ENCODE data around the gene STRBP.
"Not testable (repeated sequence)": the region's sequence is repeated elsewhere in the genome, so short reads cannot be mapped to it uniquely, and the experiment has no call there.

STRBP gene

DNA sequence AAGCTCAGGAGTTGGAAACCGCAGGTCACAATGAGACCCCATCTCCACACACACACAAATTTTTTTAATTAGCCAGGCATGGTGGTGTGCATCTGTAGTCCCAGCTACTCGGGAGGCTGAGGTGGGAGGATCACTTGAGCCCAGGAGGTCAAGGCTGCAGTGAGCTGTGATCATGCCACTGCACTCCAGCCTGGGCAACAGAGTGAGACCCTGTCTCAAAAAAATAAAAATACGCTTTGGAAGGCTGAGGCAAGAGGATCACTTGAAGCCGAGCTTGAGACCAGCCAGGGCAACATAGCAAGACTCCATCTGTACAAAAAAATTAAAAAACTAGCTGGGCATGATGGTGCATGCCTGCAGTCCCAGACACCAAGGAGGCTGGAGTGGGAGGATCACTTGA, 19.2 kb downstream of the STRBP start:
- not testable (repeated sequence) for DNase-seq (ENCODE audit: low read depth)

DNA sequence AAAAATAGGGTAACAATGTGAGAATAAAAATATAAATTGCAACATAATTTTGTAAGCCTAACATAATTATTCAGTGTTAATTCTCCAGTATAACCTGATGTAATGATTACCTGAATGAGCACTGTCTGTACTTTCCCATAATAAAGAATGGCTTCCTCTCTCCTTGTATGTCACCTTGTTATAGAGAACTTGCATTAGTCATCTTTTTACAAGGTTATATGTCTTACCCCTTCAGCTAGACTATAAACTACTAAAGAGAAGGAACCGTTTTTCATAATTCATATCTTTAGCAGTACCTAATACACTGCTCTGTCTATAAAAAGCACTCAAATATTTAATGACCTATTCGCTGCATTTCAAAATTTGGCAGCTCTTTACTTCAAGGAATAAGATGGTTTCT, 19.8 kb downstream of the STRBP start:
- no peak for DNase-seq (ENCODE audit: low read depth)

DNA sequence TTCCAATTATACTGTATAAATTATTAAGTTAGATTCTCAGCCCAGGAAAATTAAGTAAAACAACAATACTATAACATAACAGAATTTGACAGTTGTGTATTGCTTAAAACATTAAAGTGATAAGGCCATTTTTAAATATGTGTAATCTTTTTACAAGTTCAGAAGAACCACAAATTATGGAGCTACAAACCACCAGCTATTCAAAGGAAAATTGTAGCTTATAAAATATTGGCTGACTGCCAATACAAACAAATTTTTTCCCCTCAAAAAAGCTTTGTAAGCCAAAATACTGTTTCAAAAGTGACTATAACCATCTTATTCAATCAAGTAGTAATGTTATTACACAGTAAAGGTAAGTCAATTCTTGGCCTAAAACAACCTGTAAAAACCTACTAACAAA, 21.9 kb downstream of the STRBP start:
- DNase-seq (ENCODE audit: low read depth): no peak

DNA sequence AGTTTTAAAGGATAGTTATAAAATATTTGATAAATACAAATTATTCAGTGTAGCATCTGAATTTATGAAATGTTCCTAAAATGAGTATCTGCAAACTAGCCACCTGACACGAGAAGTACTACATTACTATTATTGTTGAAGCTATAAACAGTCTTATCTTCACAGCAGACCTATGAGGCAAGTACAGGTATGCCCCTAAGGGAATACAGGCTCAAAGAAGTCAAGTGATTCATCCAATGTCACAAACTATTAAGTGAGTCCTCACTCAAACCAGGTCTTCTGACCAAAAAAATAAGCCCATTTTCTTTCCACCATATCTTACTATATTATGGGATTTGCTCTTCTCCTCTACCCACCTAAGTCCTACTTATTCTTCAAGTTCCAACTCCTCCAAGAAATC, 28.7 kb downstream of the STRBP start:
- no peak for DNase-seq (ENCODE audit: low read depth)

DNA sequence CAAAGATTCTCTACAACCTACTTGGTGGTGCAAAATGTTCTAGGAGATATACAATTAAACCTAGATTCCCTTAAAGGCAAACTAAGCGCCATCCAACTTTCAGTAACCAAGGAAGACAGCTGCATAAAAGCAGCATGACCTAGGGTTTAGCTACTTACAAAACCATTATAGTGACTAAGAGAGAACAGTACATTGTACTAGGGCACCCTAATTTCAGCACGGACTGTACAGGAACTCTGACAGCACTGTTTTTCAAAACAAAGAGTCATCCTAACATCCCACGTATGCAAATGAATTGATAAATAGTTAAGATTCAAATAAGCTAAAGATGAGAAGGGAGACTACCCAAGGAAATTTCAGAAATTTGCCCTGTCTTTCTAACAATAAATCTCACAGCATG, 30.0 kb downstream of the STRBP start:
- no peak for DNase-seq (ENCODE audit: low read depth)

DNA sequence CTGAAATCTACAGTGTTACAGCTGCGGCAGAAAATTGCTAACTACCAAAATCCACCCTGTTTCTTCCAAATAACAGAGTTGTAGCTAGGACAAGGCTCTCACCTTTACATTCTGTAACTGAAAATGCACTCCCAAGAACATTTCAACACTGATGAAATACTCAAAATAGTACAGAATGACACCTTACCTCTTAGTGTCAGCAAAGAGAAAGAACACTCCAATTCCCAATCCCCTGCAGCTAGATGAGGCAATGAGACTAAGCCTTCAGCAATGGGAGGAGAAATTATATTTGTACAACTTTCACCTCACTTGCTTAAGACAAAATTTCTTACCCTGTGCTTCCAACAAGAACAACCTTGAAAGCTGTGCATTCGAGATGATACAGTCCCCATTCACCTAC, 31.2 kb downstream of the STRBP start:
- no peak for DNase-seq (ENCODE audit: low read depth)

DNA sequence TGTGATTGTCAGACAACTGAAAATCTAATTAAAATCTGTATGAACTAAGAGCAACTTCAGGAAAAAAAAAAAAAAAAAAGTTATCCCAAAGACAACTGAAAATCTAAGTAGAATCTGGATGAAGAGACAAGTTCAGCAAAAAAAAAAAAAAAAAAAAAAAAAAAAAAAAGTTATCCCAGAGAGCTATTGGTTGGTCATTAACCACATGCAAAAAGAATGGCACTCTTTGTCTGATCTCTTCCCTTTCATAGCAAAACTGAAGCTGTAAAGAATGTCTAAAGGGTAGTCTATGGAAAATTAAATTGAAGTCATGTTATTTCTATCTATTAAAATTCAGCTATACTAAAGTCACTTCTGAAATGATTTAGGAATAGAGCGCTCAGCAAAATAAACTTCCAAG, 32.9 kb downstream of the STRBP start:
- DNase-seq (ENCODE audit: low read depth): no peak

DNA sequence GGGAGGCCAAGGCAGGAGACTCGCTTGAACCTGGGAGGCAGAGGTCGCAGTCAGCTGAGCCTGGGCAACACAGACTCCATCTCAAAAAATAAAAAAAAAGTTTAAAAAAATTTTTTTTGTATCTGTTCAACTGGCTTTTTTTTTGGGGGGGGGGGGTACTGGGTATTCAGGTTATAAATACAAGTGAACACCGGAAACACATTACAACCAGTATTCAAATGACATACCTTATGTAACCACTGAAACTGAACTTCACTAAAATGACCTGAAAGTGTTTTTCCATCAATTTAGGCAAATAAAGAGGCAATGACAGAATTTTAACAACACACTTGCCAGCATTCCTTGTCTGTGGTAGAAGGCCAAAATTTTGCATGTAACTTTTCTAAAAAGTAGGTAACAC, 33.5 kb downstream of the STRBP start:
- DNase-seq (ENCODE audit: low read depth): no peak

DNA sequence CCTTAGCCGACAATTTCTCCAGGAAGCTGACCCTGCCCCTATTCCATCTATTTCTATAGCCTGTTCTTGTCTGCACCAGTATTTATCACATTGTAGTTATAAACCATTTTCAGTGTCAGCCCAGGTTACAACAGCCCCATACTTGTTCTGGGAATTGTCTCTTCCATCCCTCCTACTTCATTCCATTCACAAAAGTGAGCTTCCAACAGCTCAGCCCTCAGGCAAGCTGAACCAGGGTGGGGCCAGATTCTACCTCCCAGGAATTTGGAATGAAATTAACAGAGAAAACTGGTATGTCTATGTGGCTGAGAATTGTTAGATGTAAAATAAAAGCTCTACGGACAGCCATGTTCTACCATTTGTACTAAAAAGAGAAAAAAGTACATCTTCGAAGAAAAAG, 36.1 kb downstream of the STRBP start:
- no peak for DNase-seq (ENCODE audit: low read depth)

DNA sequence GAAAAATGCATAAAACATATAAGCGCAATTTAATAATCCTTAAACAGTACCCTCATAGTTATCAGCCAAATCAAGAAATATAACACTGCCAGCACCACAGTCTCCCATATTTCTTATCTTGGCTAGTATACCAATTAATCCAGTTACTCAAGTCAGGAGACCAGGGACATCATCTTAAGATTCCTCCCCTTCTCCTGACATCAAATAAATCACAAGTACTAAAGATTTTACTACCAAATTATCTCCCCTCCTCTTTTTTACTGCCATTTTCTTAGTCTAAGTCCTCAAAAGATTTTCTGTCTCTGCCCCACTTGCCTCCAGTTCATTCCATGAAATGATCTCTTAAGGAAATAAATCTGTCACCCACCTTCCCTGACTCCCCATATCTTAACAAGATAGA, 37.0 kb downstream of the STRBP start:
- DNase-seq (ENCODE audit: low read depth): no peak

DNA sequence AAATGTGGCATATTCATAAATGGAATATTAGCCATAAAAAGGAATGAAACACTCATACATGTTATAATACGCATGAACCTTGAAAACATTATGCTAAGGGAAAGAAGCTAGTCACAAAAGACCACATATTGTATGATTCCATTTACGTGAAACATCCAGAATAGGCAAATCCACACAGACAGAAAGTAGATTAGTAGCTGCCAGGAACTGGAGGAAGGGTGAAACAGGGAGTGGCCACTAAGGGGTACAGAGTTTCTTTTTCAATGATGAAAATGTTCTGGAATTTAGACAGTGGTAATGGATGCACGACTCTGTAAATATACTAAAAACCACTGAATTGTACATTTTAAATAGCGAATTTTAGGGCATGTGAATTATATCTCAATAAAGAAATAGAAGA, 39.4 kb downstream of the STRBP start:
- DNase-seq (ENCODE audit: low read depth): no peak

DNA sequence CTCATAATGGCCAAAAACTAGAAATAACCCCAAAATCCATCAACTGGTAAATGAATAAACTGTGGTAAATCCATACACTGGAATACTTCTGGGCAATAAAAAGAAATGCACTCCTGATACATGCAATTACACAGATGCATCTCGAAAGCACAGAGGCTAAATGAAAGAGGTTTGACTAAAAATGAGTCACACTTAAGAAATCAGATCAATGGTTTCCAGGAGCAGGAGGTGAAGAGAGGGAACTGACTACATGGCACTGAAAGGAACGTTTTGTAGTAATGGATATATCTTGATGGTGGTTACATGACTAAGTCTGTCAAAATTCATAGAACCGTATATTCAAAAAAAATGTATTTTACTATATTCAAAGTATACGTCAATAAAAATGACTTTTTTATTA, 42.4 kb downstream of the STRBP start:
- DNase-seq (ENCODE audit: low read depth): no peak

DNA sequence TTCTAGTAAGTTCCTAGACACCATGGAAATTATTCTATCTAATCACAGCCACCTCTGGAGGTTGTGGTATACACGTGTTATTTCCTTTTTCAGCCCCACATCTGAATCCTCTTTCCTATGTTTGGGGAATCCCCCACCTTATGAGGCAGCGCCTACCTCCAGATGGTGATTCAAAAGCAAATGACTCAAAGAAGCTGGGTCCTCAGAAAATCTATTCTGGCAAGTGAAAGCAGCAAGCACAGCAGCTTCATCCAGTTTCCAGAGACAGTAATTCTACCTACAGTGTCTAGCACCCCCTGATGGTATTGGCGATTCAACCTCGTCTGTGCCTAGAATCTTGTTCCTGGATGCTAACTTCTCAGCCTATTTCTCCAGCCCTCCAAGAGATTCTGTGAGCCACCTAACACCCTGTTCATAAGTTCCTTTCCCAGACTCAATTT, 43.0 kb downstream of the STRBP start:
- DNase-seq (ENCODE audit: low read depth): no peak

DNA sequence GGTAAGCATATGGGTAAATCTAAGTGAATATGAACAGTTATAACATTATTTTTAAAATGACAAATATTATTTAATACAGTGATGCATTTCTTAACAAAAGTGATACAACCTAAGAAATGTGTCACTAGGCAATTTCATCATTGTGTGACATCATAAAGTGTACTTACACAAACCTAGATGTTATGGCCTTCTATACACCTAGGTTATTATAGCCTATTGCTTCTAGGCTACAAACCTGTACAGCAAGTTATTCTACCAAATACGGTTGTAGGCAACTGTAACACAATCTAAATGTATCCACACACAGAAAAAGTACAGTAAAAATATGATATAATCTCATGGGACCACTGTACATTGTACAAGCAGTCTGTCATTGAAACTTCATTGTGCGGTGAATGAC, 48.3 kb downstream of the STRBP start:
- no peak for DNase-seq (ENCODE audit: low read depth)

DNA sequence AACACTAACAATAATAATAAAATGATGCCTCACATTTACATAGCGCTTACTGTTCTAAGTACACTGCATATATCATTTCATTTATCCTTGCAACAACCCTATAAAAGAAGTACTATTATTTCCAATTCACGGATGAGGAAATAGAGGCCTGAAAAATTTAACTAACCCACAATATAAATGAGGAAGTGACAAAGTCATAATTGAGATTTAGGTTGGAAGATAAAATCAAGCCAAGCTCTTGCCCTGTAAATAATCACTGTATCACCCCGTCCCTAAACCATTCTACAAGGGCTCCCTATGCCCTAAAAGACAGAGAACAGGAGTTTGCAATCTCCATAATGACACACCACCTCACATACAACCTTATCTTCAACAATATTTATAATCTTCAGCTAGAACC, 49.6 kb downstream of the STRBP start:
- DNase-seq (ENCODE audit: low read depth): no peak

DNA sequence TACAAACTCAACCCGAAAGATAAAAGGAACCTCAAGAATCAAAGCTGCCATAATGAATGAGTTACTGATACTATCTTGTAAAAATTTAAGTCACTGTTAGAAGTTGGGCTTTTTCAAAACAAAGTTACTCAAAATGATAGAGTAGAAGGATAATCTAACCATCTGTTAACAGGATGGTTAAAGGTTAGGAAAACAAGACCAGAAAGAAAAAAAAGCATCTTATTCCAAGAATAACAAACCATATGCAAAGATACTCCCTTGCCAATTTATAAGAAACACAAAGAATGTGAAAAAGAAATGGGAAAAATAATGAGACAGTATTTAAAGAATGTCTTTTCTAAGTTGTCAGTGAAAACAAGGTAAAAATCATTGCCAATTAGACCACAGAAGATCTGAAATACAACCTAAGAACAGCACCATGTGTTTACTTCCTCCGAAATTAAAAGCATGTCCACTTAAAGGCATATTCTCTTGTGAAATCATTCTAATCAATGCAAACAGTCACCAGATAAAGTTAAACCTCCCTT, 51.2 kb downstream of the STRBP start:
- DNase-seq (ENCODE audit: low read depth): no peak

DNA sequence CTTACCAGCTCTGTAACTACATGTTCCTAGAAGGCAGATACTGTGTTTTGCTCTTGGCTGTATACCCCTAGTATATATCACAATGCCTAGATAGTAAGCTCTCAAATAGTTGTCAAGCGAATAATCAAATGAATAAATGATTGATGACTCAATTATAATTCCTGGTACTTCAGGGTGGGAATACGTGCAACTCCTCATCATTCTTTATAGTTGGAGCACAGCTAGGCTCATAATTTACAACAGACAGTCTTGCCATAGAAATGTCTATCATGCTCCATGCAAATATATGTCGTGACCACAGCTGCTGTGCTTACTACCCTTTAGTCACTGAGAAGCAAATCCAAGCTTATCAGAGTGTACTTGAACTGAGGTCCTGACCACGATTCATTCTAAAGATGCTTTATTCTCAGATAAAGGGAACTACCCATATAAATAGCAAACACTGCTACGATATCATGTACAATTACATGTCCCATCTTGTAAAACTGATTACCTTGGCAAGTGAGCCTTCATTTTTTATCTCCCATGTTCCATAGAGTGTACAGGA, 52.1 kb downstream of the STRBP start:
- no peak for DNase-seq (ENCODE audit: low read depth)

DNA sequence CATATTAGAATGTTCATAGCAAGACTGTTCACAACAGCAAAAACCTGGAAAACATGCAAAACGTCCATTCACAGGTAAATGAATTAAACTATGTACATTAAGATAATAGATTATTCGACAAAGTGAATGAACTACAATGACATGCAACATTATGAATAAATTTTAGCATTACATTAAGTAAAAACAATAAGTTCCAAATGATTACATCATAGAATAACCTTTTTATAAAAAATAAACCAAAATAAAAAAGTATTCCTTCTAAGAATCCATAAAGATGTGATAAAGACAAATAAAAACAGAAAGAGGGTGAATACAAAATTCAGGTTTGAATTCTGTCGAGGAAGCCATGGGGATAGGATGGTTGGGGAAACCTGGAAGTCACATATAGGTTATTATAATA, 57.3 kb downstream of the STRBP start:
- DNase-seq (ENCODE audit: low read depth): no peak

DNA sequence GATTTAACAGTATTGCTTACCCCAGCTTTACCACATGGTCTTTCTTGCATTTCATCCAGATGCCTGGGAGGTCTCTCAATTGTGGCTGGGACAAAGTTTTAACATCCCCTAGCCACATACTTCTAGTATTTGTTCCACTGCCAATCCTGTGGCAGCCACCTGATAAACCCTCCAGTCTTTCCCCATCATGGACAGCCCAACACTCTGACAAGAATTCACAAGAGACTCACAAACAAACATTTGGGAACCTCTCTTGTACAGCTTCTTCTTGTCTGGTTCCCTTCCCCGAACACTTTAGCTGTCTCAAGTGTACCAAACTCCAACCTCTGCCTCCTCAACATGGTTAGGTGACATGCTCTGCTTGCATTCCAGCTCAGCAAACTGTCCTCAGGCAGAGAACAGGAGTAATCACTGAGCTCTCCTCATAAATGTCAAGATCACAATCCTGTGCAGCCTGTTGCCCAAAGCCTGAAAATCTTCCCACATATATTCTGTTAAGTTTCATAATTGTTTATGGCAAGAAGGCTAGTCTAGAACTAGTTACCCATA, 59.7 kb downstream of the STRBP start:
- DNase-seq (ENCODE audit: low read depth): no peak

DNA sequence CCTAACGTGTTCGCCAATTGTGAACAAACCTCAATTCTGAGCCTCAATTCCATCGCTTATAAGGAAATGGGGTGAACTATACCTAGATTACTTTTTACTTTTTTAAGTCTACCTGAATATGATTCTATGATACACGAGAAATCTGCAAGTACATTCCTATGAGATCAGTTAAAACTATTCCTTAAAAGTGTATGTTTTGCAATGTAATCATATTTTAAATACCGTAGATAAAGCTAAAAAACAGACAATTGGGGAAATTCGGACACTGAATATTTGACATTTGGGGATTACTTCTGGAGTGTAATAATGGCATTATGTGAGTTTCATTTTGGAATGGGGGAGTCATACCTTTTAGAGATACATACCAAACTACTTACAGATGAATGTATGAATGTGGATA, 62.3 kb downstream of the STRBP start:
- DNase-seq (ENCODE audit: low read depth): no peak

DNA sequence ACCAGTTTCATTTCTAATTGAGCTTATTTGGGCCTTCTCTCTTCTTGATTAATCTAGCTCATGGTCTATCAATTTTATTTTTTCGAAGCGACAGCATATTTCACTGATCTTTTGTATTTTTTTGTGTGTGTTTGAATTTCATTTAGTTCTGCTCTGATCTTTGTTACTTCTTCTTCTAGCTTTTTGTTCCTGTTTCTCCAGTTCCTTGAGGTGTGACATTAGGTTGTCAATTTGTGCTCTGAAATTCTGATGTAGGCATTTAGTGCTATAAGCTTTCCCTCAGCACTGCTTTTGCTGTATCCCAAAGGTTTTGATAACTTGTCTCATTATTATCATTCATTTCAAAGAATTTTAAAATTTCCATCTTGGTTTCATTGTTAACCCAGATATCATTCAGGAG, 67.3 kb downstream of the STRBP start:
- DNase-seq (ENCODE audit: low read depth): no peak

DNA sequence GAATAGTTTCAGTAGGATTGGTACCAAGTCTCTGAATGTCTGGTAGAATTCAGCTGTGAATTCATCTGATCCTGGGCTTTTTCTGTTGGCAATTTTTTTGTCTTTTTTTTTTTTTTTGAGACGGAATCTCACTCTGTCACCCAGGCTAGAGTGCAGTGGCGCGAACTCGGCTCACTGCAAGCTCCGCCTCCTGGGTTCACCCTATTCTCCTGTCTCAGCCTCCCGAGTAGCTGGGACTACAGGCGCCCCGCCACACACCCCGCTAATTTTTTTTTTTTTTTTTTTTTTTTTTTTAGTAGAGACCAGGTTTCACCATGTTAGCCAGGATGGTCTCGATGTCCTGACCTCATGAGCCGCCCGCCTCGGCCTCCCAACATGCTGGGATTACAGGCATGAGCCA, 67.9 kb downstream of the STRBP start:
- DNase-seq (ENCODE audit: low read depth): not testable (repeated sequence)

DNA sequence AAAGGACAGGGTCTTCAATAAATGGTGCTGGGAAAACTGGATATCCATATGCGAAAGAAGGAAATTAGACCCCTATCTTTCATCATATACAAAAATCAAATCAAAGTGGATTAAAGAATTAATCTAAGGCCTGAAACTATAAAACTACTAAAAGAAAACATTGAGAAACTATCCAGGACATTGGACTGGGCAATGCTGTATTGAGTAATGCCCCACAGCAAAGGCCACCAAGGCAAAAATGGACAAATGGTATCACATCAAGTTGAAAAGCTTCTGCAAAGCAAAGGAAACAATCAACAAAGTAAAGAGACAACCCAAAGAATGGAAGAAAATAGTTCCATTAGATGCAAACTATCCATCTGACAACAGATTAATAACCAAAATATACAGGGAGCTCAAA, 72.3 kb downstream of the STRBP start:
- no peak for DNase-seq (ENCODE audit: low read depth)

DNA sequence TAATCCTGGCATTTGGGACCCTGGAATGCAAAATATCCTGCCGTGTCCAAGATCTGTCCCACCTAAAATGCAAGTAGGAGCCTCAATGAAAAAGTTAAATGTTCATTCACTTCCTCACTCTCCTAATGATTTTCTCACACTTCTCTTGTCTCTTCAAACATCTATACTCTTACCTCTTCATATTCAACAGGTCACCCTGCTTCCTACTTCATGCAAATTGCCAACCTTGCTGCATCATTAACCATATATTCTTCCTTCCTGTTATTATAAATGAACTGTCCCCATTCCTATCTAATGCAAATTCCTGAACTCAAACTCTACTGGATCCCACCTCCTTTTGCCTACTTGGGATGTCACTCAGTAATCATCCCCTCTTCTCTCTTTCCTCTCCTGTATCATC, 74.4 kb downstream of the STRBP start:
- DNase-seq (ENCODE audit: low read depth): no peak

DNA sequence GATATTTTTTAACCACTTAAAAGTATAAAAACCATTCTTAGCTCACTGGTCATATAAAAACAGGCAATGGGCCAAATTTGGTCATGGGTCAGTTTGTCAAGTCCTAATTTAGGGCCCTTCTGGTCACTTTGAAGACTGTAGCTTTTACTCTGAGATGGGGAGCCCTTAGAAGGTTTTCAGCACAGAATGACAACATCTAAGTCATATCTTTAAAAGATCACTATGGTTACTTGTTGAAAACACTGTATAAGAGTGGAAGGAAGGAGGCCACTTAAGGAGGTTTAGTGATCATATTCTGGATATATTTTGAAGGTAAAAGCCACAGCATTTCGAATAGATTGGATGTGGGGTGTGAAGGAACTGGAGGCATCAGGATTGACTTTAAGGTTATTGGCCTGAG, 76.7 kb downstream of the STRBP start:
- DNase-seq (ENCODE audit: low read depth): no peak
